ENCODE results near the gene MYRFL. TPM values are rescaled to one million over a fixed set of nuclear protein-coding genes. Genes with fewer than 3 reads are reported as not detected.
A peak's percentile ranks its signal among the peaks of the same experiment; 100 is the strongest.
"Not testable (repeated sequence)": the region's sequence is repeated elsewhere in the genome, so short reads cannot be mapped to it uniquely, and the experiment has no call there.

The MYRFL gene
- 1 to 10 TPM in 1 of 12 donors, under 1 TPM in 9, not detected in 2; 0.23 to 1.9 (median 0.41) TPM for polyA plus RNA-seq (ENCODE audit: insufficient read length in 12 of 12)
- long read RNA-seq, donor 1: 0 reads
- long read RNA-seq, donor 2: 0 reads
- long read RNA-seq, donor 3: 0 reads
- long read RNA-seq, donor 4: 0 reads
- long read RNA-seq, donor 5: 0 reads
- long read RNA-seq, donor 6: 0 reads
- long read RNA-seq, donor 7: 0 reads
- long read RNA-seq, donor 8: 0 reads
- long read RNA-seq, donor 9: 0 reads
- long read RNA-seq, donor 10: 0 reads
- long read RNA-seq, donor 11: 0 reads

- DNase-seq: no peak
Measured at GRCh38 chr12:69824966-69825560, at the start of gene MYRFL. Gene MYRFL, plus strand, starts transcription at chr12:69825227. Its CDS starts 291 bp downstream, at chr12:69825518.

- no peak for DNase-seq
Measured at GRCh38 chr12:69779928-69780327, 45.1 kb upstream of the MYRFL start.

GRCh38 chr12:69783365-69783764 lies 41.7 kb upstream of the MYRFL start:
- no peak for DNase-seq

GRCh38 chr12:69789351-69789750 lies 35.7 kb upstream of the MYRFL start:
- DNase-seq: no peak

GRCh38 chr12:69792533-69792932 lies 32.5 kb upstream of the MYRFL start:
- no peak for DNase-seq

- DNase-seq: not testable (repeated sequence)
Measured at GRCh38 chr12:69807101-69807897, 17.7 kb upstream of the MYRFL start.

- no peak for DNase-seq
Measured at GRCh38 chr12:69810870-69811498, 14.0 kb upstream of the MYRFL start.

GRCh38 chr12:69816082-69816481 lies 8.9 kb upstream of the MYRFL start:
- no peak for DNase-seq

- DNase-seq: no peak
Measured at GRCh38 chr12:69821032-69821455, 4.0 kb upstream of the MYRFL start.

- peak; percentile 52 for DNase-seq
Measured at GRCh38 chr12:69821456-69822159, 3.4 kb upstream of the MYRFL start.

- no peak for DNase-seq
Measured at GRCh38 chr12:69822201-69822860, 2.7 kb upstream of the MYRFL start.

GRCh38 chr12:69824028-69824427 lies 999 bp upstream of the MYRFL start:
- DNase-seq: no peak

- no peak for DNase-seq
Measured at GRCh38 chr12:69828897-69829296, 3.9 kb downstream of the MYRFL start.

GRCh38 chr12:69833696-69834095 lies 8.7 kb downstream of the MYRFL start:
- no peak for DNase-seq

- DNase-seq: no peak
Measured at GRCh38 chr12:69834147-69834546, 9.1 kb downstream of the MYRFL start.

- DNase-seq: no peak
Measured at GRCh38 chr12:69834576-69834975, 9.5 kb downstream of the MYRFL start.

GRCh38 chr12:69835081-69835480 lies 10.1 kb downstream of the MYRFL start:
- no peak for DNase-seq

- no peak for DNase-seq
Measured at GRCh38 chr12:69836015-69836414, 11.0 kb downstream of the MYRFL start.

- DNase-seq: no peak
Measured at GRCh38 chr12:69837191-69837590, 12.2 kb downstream of the MYRFL start.

GRCh38 chr12:69837657-69838415 lies 12.8 kb downstream of the MYRFL start:
- DNase-seq: no peak
